BLaER1 treated with 17β-estradiol and CSF1 and Interleukin-3, amounts not matched to agents 10 nM and 100 nM (cell line): Measurements from ENCODE around the gene DCC.

Source experiments
- H3K27ac ChIP-seq, 11 experiments: shearing (Covaris generic); formaldehyde crosslinking; 2 replicates each; pipeline ENCODE4 v1.8.1; 2022
- H3K27me3 ChIP-seq, 11 experiments: shearing (Covaris generic); formaldehyde crosslinking; 2 replicates each; pipeline ENCODE4 v1.8.1; 2022
- H3K36me3 ChIP-seq, 11 experiments: shearing (Covaris generic); formaldehyde crosslinking; 2 replicates each; pipeline ENCODE4 v1.8.1; 2022
- H3K4me1 ChIP-seq, 10 experiments: shearing (Covaris generic); formaldehyde crosslinking; 2 replicates each; pipeline ENCODE4 v1.8.1; 2022
- H3K4me2 ChIP-seq, 11 experiments: shearing (Covaris generic); formaldehyde crosslinking; 2 replicates each; pipeline ENCODE4 v1.8.1; 2022
- H3K4me3 ChIP-seq, 10 experiments: shearing (Covaris generic); formaldehyde crosslinking; 2 replicates each; pipeline ENCODE4 v1.8.1; 2022
- H3K9ac ChIP-seq, 11 experiments: shearing (Covaris generic); formaldehyde crosslinking; 2 replicates each; pipeline ENCODE4 v1.8.1; 2022
- H3K9me3 ChIP-seq, 11 experiments: shearing (Covaris generic); formaldehyde crosslinking; replicated peaks in 1 of 11; 2 replicates each; pipeline ENCODE4 v1.8.1; 2022
- H4K20me1 ChIP-seq, 11 experiments: shearing (Covaris generic); formaldehyde crosslinking; 2 replicates each; pipeline ENCODE4 v1.8.1; 2022
- Cebpa-rat ChIP-seq, 11 experiments: shearing (Covaris generic); IDR thresholded peaks; 2 replicates each; pipeline ENCODE4 v1.8.1; 2022

Gene DCC

DNA sequence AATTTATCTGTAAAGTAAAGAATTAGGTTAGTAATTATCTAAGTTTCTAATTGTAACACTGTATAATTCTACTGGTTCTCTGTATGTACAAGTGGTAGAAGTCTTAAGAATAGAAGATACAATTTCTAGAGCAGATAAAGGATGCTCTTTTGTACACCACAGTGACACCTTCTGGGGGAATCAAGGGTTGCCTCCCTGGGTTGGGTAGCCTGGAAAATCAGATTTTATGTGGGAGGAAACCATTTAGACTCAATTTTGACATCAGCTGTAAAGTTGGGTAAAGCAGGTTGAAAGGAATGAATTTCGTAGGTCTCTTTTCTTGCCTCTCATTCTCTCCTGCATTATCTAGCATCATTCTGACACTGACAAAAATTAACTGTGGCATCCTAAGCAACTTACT lies 354.8 kb downstream of the DCC start:
- H3K4me2 ChIP-seq, result no peak overlapping the region
- no peaks in the 10 kb centered on the region for H3K9me3 ChIP-seq
- H3K27ac ChIP-seq, result no peak overlapping the region
- H4K20me1 ChIP-seq, result no peaks in the 10 kb centered on the region
- H3K36me3 ChIP-seq, result no peaks in the 10 kb centered on the region
- no peaks in the 10 kb centered on the region for H3K27me3 ChIP-seq
- H3K9ac ChIP-seq, result no peak overlapping the region
- no peak for TF ChIP-seq Cebpa-rat (IDR thresholded peaks at IDR 0.05)
- no peaks in the 10 kb centered on the region for H3K4me1 ChIP-seq
- no peak overlapping the region for H3K4me3 ChIP-seq

DNA sequence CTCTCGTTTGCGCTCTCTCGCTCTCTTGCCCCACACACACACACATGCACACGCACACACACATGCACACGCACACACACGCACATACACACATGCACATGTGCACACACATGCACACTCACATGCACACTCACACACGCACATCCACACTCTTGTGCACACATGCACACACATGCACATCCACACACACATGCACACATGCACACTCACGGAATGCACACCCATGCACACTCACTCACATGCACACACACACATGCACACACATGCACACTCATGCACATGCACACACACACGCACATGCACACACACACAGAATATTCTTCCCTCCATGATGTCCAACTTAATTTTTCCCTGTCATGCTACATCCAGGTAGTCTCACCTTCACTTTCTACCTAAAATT lies 360.1 kb downstream of the DCC start:
- Histone ChIP-seq H3K27ac (no peak overlapping the region), H3K27me3 (no peaks in the 10 kb centered on the region), H4K20me1 (no peaks in the 10 kb centered on the region), H3K4me1 (no peaks in the 10 kb centered on the region), H3K9me3 (no peaks in the 10 kb centered on the region), H3K36me3 (no peaks in the 10 kb centered on the region), H3K9ac (no peak overlapping the region), H3K4me3 (no peak overlapping the region), H3K4me2 (no peak overlapping the region)
- no peak for TF ChIP-seq Cebpa-rat (IDR thresholded peaks at IDR 0.05)

- no peak for TF ChIP-seq Cebpa-rat (IDR thresholded peaks at IDR 0.05)
- Histone ChIP-seq H3K4me3 (no peak overlapping the region), H3K4me1 (no peaks in the 10 kb centered on the region), H3K36me3 (no peaks in the 10 kb centered on the region), H3K27ac (no peak overlapping the region), H4K20me1 (no peaks in the 10 kb centered on the region), H3K27me3 (no peaks in the 10 kb centered on the region), H3K9ac (no peak overlapping the region), H3K9me3 (no peaks in the 10 kb centered on the region), H3K4me2 (no peak overlapping the region)
Observed at GRCh38 chr18:52700816-52701215, 360.8 kb downstream of the DCC start.

- no peaks in the 10 kb centered on the region for H3K27me3 ChIP-seq
- no peak overlapping the region for H3K4me2 ChIP-seq
- TF ChIP-seq Cebpa-rat (IDR thresholded peaks at IDR 0.05), result no peak
- H3K4me1 ChIP-seq, result no peaks in the 10 kb centered on the region
- no peak overlapping the region for H3K4me3 ChIP-seq
- H3K27ac ChIP-seq, result no peak overlapping the region
- H3K9ac ChIP-seq, result no peak overlapping the region
- H4K20me1 ChIP-seq, result no peaks in the 10 kb centered on the region
- no peaks in the 10 kb centered on the region for H3K36me3 ChIP-seq
- H3K9me3 ChIP-seq, result no peaks in the 10 kb centered on the region
Observed at GRCh38 chr18:52701219-52701935, 361.4 kb downstream of the DCC start.

DNA sequence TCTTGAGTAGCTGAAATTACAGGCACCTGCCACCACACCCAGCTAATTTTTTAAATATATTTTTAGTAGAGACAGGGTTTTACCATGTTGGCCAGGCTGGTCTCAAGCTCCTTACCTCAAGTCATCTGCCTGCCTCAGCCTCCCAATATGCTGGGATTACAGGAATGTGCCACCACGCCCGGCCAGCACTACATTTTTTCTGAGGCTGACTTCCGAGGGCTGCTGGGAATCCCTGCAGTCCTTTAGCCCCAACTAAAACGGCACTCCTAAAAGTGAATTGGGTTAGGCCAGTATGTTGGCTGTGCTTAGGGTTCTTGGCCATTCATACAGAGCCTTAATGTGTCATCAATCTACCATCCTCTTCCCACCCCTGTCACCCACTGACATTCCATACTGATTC lies 375.4 kb downstream of the DCC start:
- Histone ChIP-seq H3K4me3 (no peak overlapping the region), H3K9ac (no peak overlapping the region), H3K36me3 (no peaks in the 10 kb centered on the region), H3K27me3 (peaks cover 0 to 5% (median 0%) of the 10 kb centered on the region in 11 experiments; a peak in 5 of 22 replicates), H3K4me1 (peaks cover 15 to 29% (median 22%) of the 10 kb centered on the region in 10 experiments; a peak in 18 of 20 replicates), H3K9me3 (peaks cover 0 to 3% (median 0%) of the 10 kb centered on the region in 11 experiments; a peak in 1 of 22 replicates), H4K20me1 (no peaks in the 10 kb centered on the region; a peak in 1 of 22 replicates), H3K4me2 (peak overlapping the region in 2 of 11 experiments; percentile 68 to 71; a peak in 6 of 22 replicates), H3K27ac (no peak overlapping the region)
- TF ChIP-seq Cebpa-rat (IDR thresholded peaks at IDR 0.05), result no peak

GRCh38 chr18:52715991-52716390 lies 376.0 kb downstream of the DCC start:
- H3K9me3 ChIP-seq, result peaks cover 0 to 3% (median 0%) of the 10 kb centered on the region in 11 experiments; a peak in 1 of 22 replicates
- H3K4me1 ChIP-seq, result peaks cover 15 to 29% (median 22%) of the 10 kb centered on the region in 10 experiments; a peak in 18 of 20 replicates
- H3K27ac ChIP-seq, result no peak overlapping the region
- H4K20me1 ChIP-seq, result no peaks in the 10 kb centered on the region; a peak in 1 of 22 replicates
- peak overlapping the region; percentile 13 to 71 (median 62); a peak in 20 of 22 replicates for H3K4me2 ChIP-seq
- H3K9ac ChIP-seq, result no peak overlapping the region
- no peak overlapping the region for H3K4me3 ChIP-seq
- no peaks in the 10 kb centered on the region for H3K36me3 ChIP-seq
- no peak for TF ChIP-seq Cebpa-rat (IDR thresholded peaks at IDR 0.05)
- H3K27me3 ChIP-seq, result peaks cover 0 to 5% (median 0%) of the 10 kb centered on the region in 11 experiments; a peak in 5 of 22 replicates

DNA sequence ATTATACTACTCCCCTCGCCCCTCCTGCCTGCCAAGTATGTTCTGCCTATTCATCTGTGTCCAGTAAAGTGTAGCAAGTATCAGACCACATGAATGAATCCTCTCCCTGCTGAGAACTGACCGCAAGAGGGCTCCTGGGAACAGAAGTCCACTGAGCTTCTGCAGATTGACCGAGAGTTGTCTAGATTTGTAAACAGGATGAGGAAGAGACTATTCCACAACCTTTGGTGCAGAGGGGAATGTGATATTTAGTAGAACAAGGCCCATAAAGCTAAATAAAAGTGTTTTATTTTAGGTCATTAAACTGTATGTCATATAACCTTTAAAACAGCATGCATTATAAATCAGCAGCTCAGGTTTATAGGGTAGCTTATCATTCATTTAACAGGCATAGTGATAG lies 377.0 kb downstream of the DCC start:
- H3K27me3 ChIP-seq, result peaks cover 0 to 5% (median 0%) of the 10 kb centered on the region in 11 experiments; a peak in 5 of 22 replicates
- no peak for TF ChIP-seq Cebpa-rat (IDR thresholded peaks at IDR 0.05)
- H3K36me3 ChIP-seq, result no peaks in the 10 kb centered on the region
- no peak overlapping the region for H3K9ac ChIP-seq
- peaks cover 0 to 3% (median 0%) of the 10 kb centered on the region in 11 experiments; a peak in 1 of 22 replicates for H3K9me3 ChIP-seq
- no peak overlapping the region for H3K4me3 ChIP-seq
- no peak overlapping the region for H3K27ac ChIP-seq
- H4K20me1 ChIP-seq, result no peaks in the 10 kb centered on the region; a peak in 1 of 22 replicates
- peaks cover 15 to 29% (median 22%) of the 10 kb centered on the region in 10 experiments; a peak in 18 of 20 replicates for H3K4me1 ChIP-seq
- H3K4me2 ChIP-seq, result peak overlapping the region; percentile 9 to 71 (median 62); a peak in 19 of 22 replicates

DNA sequence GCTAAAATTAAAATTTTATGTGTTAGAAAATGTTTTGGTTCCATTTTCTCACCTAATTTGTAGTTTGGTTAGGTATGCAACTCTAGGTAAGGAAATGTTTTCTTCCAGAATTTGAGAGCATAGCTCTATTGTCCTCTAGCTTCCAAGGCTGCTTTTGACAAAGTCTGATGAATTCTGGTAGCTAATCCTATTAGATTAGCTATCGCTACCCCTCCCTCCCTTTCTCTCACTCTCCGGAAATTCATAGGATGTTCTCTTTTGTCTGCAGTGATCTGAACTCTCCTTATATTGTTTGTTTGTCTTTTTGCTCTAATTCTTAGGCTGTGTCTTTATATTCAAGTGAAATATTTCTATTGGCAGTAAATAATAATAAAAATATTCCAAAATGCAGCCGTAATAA lies 382.9 kb downstream of the DCC start:
- Histone ChIP-seq H3K4me3 (no peak overlapping the region), H3K27ac (no peak overlapping the region), H3K9ac (no peak overlapping the region), H4K20me1 (no peaks in the 10 kb centered on the region), H3K27me3 (0 out of 22 replicates have a peak, but pooled peaks cover 0 to 5% (median 0%) of the 10 kb centered on the region in 11 experiments), H3K9me3 (peaks cover 0 to 3% (median 0%) of the 10 kb centered on the region in 11 experiments; a peak in 1 of 22 replicates), H3K4me1 (peaks cover 0 to 5% (median 0%) of the 10 kb centered on the region in 10 experiments; a peak in 7 of 20 replicates), H3K4me2 (no peak overlapping the region), H3K36me3 (no peaks in the 10 kb centered on the region)
- no peak for TF ChIP-seq Cebpa-rat (IDR thresholded peaks at IDR 0.05)

DNA sequence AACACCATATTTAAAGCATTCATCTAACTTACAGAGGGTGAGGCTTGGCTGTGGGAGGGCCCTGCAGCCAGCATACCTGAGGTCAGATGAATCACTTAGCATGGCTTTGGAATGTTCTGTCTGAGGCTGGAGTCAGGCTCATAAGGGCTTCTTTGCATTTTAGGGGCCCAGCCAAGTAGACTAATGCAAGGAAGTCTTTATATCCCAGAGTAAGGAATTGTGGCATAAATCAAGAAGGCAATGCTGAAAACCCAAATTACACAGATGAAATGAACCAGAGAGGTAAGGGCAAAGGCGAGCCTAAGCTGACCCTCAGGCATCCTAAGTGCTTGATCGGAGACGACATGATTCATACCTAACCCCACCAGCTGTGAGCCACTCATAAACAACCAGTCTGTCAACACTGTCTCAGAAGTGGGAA lies 383.6 kb downstream of the DCC start:
- 0 out of 22 replicates have a peak, but pooled peaks cover 0 to 5% (median 0%) of the 10 kb centered on the region in 11 experiments for H3K27me3 ChIP-seq
- no peak overlapping the region for H3K27ac ChIP-seq
- no peak overlapping the region for H3K9ac ChIP-seq
- H4K20me1 ChIP-seq, result no peaks in the 10 kb centered on the region
- peaks cover 0 to 3% (median 0%) of the 10 kb centered on the region in 11 experiments; a peak in 1 of 22 replicates for H3K9me3 ChIP-seq
- TF ChIP-seq Cebpa-rat (IDR thresholded peaks at IDR 0.05), result no peak
- H3K4me2 ChIP-seq, result no peak overlapping the region
- no peaks in the 10 kb centered on the region for H3K36me3 ChIP-seq
- H3K4me3 ChIP-seq, result no peak overlapping the region
- no peaks in the 10 kb centered on the region for H3K4me1 ChIP-seq
